Esophagus squamous epithelium (tissue), 4 donors: Measurements from ENCODE around the gene ERCC4.

Experiments used
- POLR2A ChIP-seq, 4 donors: fragments of 450-650 bp; IDR thresholded peaks; one replicate each; pipeline ENCODE4 v1.6.1; 2017; ENCODE audit warnings: antibody characterized with exemption in 4 of 4, mild to moderate bottlenecking in 4 of 4, moderate library complexity in 3 of 4
- TF ChIP-seq, protein P1 (sequence below), 6 experiments: fragments of 450-650 bp in 4 of 6; fragments of 200-600 bp in 2 of 6; sonication (generic) in 2 of 6; IDR thresholded peaks; one replicate each; pipeline ENCODE4 v1.5.1; 2016 to 2019; ENCODE audit warnings: antibody characterized with exemption in 6 of 6, mild to moderate bottlenecking in 4 of 6, moderate library complexity in 4 of 6

- TF ChIP-seq, protein P1, sequence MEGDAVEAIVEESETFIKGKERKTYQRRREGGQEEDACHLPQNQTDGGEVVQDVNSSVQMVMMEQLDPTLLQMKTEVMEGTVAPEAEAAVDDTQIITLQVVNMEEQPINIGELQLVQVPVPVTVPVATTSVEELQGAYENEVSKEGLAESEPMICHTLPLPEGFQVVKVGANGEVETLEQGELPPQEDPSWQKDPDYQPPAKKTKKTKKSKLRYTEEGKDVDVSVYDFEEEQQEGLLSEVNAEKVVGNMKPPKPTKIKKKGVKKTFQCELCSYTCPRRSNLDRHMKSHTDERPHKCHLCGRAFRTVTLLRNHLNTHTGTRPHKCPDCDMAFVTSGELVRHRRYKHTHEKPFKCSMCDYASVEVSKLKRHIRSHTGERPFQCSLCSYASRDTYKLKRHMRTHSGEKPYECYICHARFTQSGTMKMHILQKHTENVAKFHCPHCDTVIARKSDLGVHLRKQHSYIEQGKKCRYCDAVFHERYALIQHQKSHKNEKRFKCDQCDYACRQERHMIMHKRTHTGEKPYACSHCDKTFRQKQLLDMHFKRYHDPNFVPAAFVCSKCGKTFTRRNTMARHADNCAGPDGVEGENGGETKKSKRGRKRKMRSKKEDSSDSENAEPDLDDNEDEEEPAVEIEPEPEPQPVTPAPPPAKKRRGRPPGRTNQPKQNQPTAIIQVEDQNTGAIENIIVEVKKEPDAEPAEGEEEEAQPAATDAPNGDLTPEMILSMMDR (IDR thresholded peaks at IDR 0.05), result no peak
- TF ChIP-seq POLR2A (IDR thresholded peaks at IDR 0.05), result no peak
These were observed 38.5 kb downstream of the ERCC4 start for GRCh38 chr16:13958474-13958873.
